Cardiac muscle cell (in vitro differentiated cells and primary cell): ENCODE results near the gene CCNK. TPM values are rescaled to one million over a fixed set of nuclear protein-coding genes. Genes with fewer than 3 reads are reported as not detected.

ENCODE experiments used
- DNase-seq, 2 donors: peaks; one replicate each; pipeline versions ENCODE4 v3.0.0 to v3.0.0-alpha.2; 2010 to 2017; ENCODE audit warnings: low read depth in 1 of 2, low spot score in 1 of 2
- H3K27ac ChIP-seq: fragments of 200-600 bp; sonication (generic); 2 replicates; pipeline ENCODE4 v1.5.1; 2016
- H3K27me3 ChIP-seq: fragments of 200-600 bp; sonication (generic); 2 replicates; pipeline ENCODE4 v1.6.0; 2016; ENCODE audit warnings: control low read depth
- H3K36me3 ChIP-seq: fragments of 200-600 bp; sonication (generic); 2 replicates; pipeline ENCODE4 v1.5.1; 2016; ENCODE audit warnings: control low read depth
- H3K4me1 ChIP-seq: fragments of 200-600 bp; sonication (generic); 2 replicates; pipeline ENCODE4 v1.8.1; 2017; ENCODE audit warnings: low read depth, mild to moderate bottlenecking, mixed run types
- H3K4me3 ChIP-seq: fragments of 200-600 bp; sonication (generic); 2 replicates; pipeline ENCODE4 v1.5.1; 2016; ENCODE audit warnings: mild to moderate bottlenecking
- H3K9me3 ChIP-seq: fragments of 200-600 bp; sonication (generic); 2 replicates; pipeline ENCODE4 v1.5.1; 2017; ENCODE audit warnings: low read depth, mild to moderate bottlenecking, control low read depth
- CTCF ChIP-seq: IDR thresholded peaks from 2 replicates; pipeline ENCODE4 v1.5.1; 2012; ENCODE audit warnings: low read depth, mild to moderate bottlenecking, low read length
- polyA plus RNA-seq: library from polyadenylated mRNA; unstranded; fragments of >200 nt; fragmentation: Nextera tagmentation; extraction: Ambion mirVana; gene quantifications from 2 replicates; pipeline ENCODE4 v1.2.1, GENCODE V29; 2016
- total RNA-seq: library from RNA; depleted of rRNA; stranded (reverse); fragments of >200 nt; gene quantifications from 2 replicates; pipeline ENCODE4 v1.2.3, GENCODE V29; 2016

The CCNK gene
- total and polyA plus RNA-seq, 2 experiments from 2014 or later = 13.3 to 17.3 TPM

GRCh38 chr14:99530407-99531155 lies 49.4 kb downstream of the CCNK start:
- H3K27me3 ChIP-seq = no peaks in the 10 kb centered on the region
- DNase-seq = peak in 1 of 2 donors; percentile 15
- H3K4me1 ChIP-seq = peaks cover 3% of the 10 kb centered on the region
- H3K4me3 ChIP-seq = no peak overlapping the region
- H3K27ac ChIP-seq = no peak overlapping the region
- H3K36me3 ChIP-seq = no peaks in the 10 kb centered on the region
- TF ChIP-seq CTCF = no peak
- no peaks in the 10 kb centered on the region for H3K9me3 ChIP-seq

GRCh38 chr14:99531251-99532096 lies 50.3 kb downstream of the CCNK start:
- H3K4me1 ChIP-seq = peaks cover 3% of the 10 kb centered on the region
- peak in 1 of 2 donors; percentile 75 for DNase-seq

DNA sequence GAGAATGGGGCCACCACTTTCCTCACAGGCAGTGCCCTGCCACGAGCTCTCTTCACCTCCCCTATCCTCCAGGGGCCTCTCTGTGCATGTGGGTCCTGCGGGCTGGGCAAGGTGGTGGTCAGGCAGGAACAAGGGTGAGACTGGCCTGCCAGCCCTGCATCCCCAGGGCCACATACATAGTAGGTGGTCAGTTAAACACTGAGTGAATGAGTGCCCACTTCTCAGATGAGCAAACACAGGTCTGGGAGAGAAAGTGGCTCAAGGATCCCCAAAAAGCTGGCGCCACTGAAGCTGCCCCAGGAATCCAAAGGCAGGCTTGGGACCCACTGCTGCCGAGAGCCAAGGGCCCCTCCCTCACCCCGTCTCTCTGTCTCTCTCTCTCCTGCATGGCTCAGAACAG lies 51.1 kb downstream of the CCNK start:
- no peak for TF ChIP-seq CTCF
- Histone ChIP-seq H3K27me3 (no peaks in the 10 kb centered on the region), H3K36me3 (no peaks in the 10 kb centered on the region), H3K27ac (no peak overlapping the region), H3K4me3 (no peak overlapping the region), H3K9me3 (no peaks in the 10 kb centered on the region), H3K4me1 (peaks cover 6% of the 10 kb centered on the region)
- no peak for DNase-seq

More at GRCh38 chr14:99531251-99532096, 50.3 kb downstream of the CCNK start:
- Histone ChIP-seq H3K36me3 (no peaks in the 10 kb centered on the region), H3K9me3 (no peaks in the 10 kb centered on the region), H3K4me3 (no peak overlapping the region), H3K27me3 (no peaks in the 10 kb centered on the region), H3K27ac (no peak overlapping the region)
- TF ChIP-seq CTCF = no peak

DNA sequence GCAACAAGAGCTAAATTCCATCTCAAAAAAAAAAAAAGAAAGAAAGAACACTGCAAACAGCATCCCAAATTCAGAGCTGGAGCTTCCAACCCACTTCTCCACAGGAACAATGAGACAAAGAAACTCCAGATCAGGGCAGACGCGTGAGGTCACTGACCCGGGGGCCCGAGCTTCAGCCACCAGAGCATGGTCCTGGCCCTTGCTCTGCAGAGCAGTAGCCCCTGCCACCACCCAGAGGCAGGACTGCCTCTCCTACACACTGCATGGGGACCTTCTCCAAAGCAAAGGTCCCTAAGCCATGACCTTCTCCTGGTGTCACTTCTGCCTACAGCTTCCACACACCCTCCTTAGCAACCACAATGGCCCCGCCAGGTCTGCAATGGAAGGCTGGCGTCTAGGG lies 53.1 kb downstream of the CCNK start:
- H3K9me3 ChIP-seq = no peaks in the 10 kb centered on the region
- H3K4me1 ChIP-seq = peaks cover 23% of the 10 kb centered on the region
- TF ChIP-seq CTCF = no peak
- H3K36me3 ChIP-seq = no peaks in the 10 kb centered on the region
- no peaks in the 10 kb centered on the region for H3K27me3 ChIP-seq
- no peak overlapping the region for H3K27ac ChIP-seq
- no peak overlapping the region for H3K4me3 ChIP-seq
- no peak for DNase-seq

- no peaks in the 10 kb centered on the region for H3K36me3 ChIP-seq
- no peak for TF ChIP-seq CTCF
- H3K4me1 ChIP-seq = peaks cover 23% of the 10 kb centered on the region
- H3K27me3 ChIP-seq = no peaks in the 10 kb centered on the region
- H3K27ac ChIP-seq = no peak overlapping the region
- DNase-seq = no peak
- H3K9me3 ChIP-seq = no peaks in the 10 kb centered on the region
- H3K4me3 ChIP-seq = no peak overlapping the region
Observed at GRCh38 chr14:99534863-99535262, 53.7 kb downstream of the CCNK start.
